Prostate gland (tissue), 1 donor: Measurements from ENCODE around the gene CPD.

Source experiments
- POLR2A ChIP-seq: fragments of 450-650 bp; IDR thresholded peaks from one replicate; pipeline ENCODE4 v1.6.1; 2016; ENCODE audit warnings: antibody characterized with exemption, mild to moderate bottlenecking
- POLR2AphosphoS5 ChIP-seq: sonication (generic); formaldehyde crosslinking; IDR thresholded peaks from one replicate; pipeline ENCODE4 v1.6.1; 2017; ENCODE audit warnings: antibody characterized with exemption

DNA sequence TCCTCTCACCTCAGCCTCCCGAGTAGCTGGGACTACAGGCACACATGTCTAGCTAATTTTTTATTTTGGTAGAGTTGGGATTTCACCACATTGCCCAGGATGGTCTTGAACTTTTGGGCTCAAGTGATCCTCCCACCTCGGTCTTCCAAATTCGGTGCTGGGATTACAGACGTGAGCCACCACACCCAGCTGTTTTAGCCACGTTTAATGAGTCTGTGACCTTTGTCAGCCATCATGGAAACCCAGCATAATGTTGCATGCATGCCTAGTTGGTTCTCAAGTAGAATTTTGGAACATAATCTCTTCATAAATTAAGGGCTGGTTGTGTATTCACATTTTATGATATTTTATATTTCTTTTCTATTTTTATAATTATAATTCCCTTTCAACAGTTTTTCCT lies 140.4 kb downstream of the CPD start:
- no peak for TF ChIP-seq POLR2AphosphoS5
- no peak for TF ChIP-seq POLR2A
